AG10803 (cell line): Measurements from ENCODE around the gene PCDHGA2.
A peak's percentile ranks its signal among the peaks of the same experiment; 100 is the strongest.

ENCODE experiments used
- DNase-seq: peaks from one replicate; pipeline ENCODE4 v3.0.0; 2010; ENCODE audit warnings: low read depth
- H3K4me3 ChIP-seq: 2 replicates; pipeline ENCODE4 v1.5.1; 2011; ENCODE audit warnings: mild to moderate bottlenecking, low read length, control low read depth
- TF ChIP-seq, protein P1 (sequence below): conservative IDR thresholded peaks from 2 replicates; pipeline ENCODE4 v1.5.1; 2011; ENCODE audit warnings: mild to moderate bottlenecking, low read length, control low read depth, inconsistent platforms

The PCDHGA2 gene

DNA sequence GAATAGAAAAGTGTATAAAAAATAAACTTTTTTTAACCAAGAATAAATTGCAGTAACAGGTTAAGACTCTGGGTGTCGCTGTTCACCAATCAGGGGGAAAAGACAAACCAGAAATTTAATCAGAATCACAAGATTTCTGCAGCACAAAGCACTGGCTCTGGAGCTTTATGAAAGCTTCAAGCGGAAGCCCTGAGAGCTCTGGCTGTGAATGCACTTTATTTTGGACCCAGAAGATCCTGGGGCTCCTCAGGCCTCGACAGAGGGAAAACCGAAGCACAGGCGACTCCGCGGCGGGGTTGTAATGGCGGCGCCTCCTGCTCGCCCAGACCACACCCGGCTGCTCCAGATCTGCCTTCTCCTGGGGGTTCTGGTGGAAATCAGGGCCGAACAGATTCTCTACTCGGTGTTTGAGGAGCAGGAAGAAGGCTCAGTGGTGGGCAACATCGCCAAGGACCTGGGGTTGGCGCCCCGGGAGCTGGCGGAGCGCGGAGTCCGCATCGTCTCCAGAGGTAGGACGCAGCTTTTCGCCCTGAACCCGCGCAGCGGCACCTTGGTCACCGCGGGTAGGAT, 16.4 kb downstream of the PCDHGA2 start, which contains the start of gene PCDHGA4:
TSS of gene PCDHGA4 (plus strand) at position 122 of the 570 bp plus-strand sequence. CDS start at position 209, 87 bp downstream.
- TF ChIP-seq, protein P1, sequence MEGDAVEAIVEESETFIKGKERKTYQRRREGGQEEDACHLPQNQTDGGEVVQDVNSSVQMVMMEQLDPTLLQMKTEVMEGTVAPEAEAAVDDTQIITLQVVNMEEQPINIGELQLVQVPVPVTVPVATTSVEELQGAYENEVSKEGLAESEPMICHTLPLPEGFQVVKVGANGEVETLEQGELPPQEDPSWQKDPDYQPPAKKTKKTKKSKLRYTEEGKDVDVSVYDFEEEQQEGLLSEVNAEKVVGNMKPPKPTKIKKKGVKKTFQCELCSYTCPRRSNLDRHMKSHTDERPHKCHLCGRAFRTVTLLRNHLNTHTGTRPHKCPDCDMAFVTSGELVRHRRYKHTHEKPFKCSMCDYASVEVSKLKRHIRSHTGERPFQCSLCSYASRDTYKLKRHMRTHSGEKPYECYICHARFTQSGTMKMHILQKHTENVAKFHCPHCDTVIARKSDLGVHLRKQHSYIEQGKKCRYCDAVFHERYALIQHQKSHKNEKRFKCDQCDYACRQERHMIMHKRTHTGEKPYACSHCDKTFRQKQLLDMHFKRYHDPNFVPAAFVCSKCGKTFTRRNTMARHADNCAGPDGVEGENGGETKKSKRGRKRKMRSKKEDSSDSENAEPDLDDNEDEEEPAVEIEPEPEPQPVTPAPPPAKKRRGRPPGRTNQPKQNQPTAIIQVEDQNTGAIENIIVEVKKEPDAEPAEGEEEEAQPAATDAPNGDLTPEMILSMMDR = peak; percentile 64
- peak; percentile 36 for DNase-seq
- peak within 1 kb of the TSS; percentile 58 for H3K4me3 ChIP-seq

DNA sequence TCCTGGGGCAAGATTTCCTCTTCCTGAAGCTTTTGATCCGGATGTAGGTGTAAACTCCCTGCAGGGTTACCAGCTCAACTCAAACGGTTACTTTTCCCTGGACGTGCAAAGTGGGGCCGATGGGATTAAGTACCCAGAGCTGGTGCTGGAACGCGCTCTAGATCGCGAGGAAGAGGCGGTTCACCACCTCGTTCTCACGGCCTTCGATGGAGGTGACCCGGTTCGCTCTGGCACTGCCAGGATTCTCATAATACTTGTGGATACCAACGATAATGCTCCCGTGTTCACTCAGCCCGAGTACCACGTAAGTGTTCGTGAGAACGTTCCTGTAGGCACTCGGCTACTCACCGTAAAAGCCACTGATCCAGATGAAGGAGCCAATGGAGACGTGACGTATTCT, 17.1 kb downstream of the PCDHGA2 start:
- TF ChIP-seq, protein P1 = no peak
- H3K4me3 ChIP-seq = peak overlapping the region; percentile 58
- DNase-seq = no peak

DNA sequence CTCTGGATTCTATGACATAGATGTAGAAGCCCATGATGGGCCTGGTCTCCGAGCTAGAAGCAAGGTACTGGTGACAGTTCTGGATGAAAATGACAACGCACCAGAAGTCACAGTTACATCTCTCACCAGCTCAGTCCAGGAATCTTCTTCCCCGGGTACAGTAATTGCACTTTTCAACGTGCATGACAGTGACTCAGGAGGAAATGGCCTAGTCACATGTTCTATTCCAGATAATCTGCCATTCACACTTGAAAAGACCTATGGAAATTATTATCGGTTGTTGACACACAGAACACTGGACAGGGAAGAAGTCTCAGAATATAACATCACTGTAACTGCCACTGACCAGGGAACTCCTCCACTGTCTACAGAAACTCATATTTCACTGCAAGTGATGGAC, 17.6 kb downstream of the PCDHGA2 start:
- DNase-seq = no peak
- H3K4me3 ChIP-seq = no peak overlapping the region
- TF ChIP-seq, protein P1 = no peak

DNA sequence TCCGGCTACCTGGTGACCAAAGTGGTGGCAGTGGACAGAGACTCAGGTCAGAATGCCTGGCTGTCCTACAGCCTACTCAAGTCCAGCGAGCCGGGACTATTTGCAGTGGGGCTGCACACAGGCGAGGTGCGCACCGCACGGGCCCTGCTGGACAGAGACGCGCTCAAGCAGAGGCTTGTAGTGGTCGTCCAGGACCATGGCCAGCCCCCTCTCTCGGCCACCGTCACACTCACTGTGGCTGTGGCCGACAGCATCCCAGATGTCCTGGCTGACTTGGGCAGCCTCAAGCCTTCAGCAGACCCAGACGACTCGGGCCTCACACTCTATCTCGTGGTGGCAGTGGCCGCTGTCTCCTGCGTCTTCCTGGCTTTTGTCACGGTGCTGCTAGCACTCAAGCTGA, 18.4 kb downstream of the PCDHGA2 start:
- H3K4me3 ChIP-seq = no peak overlapping the region
- no peak for DNase-seq
- TF ChIP-seq, protein P1 = no peak

DNA sequence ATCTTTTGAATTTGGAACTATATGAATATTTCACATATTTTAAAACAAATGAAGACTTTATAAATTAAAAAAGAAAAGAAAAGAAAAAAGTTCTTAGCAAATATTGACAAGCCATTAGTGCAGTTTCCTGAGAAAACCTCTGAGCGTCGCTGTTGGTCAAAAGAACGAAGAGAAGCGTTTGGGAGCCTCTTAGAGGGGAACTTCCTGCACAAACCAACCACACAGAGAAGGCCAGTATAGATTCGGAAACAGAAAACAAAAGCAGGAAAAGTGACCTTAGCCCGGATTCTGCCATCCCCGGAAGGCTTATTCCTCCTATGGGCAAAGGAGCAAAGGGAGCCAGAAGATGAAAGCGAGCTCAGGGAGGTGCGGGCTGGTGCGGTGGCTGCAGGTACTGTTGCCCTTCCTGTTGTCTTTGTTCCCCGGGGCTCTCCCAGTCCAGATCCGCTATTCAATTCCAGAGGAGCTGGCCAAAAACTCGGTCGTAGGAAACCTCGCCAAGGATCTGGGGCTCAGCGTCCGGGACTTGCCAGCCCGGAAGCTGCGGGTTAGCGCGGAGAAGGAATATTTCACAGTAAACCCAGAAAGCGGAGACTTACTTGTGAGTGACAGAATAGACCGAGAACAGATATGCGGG, 21.3 kb downstream of the PCDHGA2 start, which contains the start of gene PCDHGB2:
TSS of gene PCDHGB2 (plus strand) at position 205 of the 637 bp plus-strand sequence. CDS start at position 347, 142 bp downstream.
- peak within 1 kb of the TSS; percentile 52 for H3K4me3 ChIP-seq
- TF ChIP-seq, protein P1 = peak; percentile 59
- peak; percentile 55 for DNase-seq

DNA sequence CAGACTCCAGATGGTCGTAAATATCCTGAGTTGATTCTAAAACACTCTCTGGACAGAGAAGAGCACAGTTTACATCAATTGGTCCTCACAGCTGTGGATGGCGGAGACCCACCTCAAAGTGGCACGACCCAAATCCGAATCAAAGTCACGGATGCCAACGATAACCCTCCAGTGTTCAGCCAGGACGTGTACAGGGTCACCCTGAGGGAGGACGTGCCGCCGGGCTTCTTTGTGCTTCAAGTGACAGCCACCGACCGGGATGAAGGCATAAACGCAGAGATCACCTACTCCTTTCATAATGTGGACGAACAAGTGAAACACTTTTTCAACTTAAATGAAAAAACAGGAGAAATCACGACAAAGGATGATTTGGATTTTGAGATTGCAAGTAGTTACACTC, 22.1 kb downstream of the PCDHGA2 start:
- H3K4me3 ChIP-seq = no peak overlapping the region
- DNase-seq = no peak
- TF ChIP-seq, protein P1 = no peak

DNA sequence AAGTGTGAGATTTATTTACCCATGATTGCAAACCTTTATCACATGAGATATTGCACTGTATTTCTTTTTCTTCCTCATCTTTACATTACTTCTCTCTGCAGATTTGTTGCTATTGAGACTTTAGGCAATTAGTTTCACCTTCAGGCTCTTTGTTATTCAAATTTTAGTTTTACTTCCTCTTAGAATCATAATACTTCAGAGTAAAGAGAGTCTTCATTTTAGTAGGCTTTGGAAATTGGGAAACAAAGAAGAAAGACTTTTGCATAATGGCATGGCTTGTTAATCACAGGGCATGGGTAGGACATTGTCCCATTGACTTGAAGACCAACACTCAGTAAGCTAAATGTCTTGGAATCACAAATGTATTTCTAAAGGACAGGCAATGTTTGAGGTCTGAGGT, 24.2 kb downstream of the PCDHGA2 start:
- DNase-seq = no peak
- no peak overlapping the region for H3K4me3 ChIP-seq
- TF ChIP-seq, protein P1 = no peak
